PC-3 (cell line): ENCODE data around the gene PPM1B.

Experiments used
- EZH2 ChIP-seq: fragments of 300-600 bp; sonication (generic); IDR thresholded peaks from one replicate; pipeline ENCODE4 v1.6.1; 2017; ENCODE audit warnings: antibody characterized with exemption, mild to moderate bottlenecking, low read length; ENCODE audit not compliant: unreplicated experiment
- EZH2phosphoT487 ChIP-seq: fragments of 300-600 bp; sonication (generic); IDR thresholded peaks from 2 replicates; pipeline ENCODE4 v1.6.1; 2018; ENCODE audit warnings: mild to moderate bottlenecking, antibody characterized with exemption, low read length, borderline replicate concordance
- TF ChIP-seq, protein P1 (sequence below): fragments of 300-600 bp; sonication (generic); conservative IDR thresholded peaks from 2 replicates; pipeline ENCODE4 v1.5.1; 2017; ENCODE audit warnings: antibody characterized with exemption, low read depth, mild to moderate bottlenecking, low read length

DNA sequence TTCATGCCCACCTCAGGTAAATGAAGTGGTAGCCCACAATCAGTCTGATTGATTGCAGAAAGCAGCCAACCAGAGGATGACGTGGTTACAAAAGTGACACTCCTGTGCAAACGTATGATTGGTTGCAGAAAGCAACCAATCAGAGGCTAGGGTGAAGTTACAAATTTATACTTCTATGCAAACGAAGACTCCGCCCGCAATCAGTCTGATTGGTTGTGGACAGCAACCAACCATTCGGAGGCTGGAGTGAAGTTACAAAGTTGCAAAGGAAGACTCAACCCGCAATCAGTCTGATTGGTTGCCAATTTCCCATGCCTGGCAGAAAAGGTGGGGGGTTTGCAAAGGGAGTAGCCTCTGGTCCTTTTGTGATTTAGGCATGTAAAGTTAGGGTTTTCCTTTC is 102.6 kb downstream of the PPM1B start:
- TF ChIP-seq, protein P1, sequence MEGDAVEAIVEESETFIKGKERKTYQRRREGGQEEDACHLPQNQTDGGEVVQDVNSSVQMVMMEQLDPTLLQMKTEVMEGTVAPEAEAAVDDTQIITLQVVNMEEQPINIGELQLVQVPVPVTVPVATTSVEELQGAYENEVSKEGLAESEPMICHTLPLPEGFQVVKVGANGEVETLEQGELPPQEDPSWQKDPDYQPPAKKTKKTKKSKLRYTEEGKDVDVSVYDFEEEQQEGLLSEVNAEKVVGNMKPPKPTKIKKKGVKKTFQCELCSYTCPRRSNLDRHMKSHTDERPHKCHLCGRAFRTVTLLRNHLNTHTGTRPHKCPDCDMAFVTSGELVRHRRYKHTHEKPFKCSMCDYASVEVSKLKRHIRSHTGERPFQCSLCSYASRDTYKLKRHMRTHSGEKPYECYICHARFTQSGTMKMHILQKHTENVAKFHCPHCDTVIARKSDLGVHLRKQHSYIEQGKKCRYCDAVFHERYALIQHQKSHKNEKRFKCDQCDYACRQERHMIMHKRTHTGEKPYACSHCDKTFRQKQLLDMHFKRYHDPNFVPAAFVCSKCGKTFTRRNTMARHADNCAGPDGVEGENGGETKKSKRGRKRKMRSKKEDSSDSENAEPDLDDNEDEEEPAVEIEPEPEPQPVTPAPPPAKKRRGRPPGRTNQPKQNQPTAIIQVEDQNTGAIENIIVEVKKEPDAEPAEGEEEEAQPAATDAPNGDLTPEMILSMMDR = no peak
- TF ChIP-seq EZH2phosphoT487 = no peak
- no peak for TF ChIP-seq EZH2
